CD4-positive, CD25-positive, alpha-beta regulatory T cell (primary cell): ENCODE data around the gene PSKH1. TPM values are rescaled to one million over a fixed set of nuclear protein-coding genes. Genes with fewer than 3 reads are reported as not detected.
"Not testable (repeated sequence)": the region's sequence is repeated elsewhere in the genome, so short reads cannot be mapped to it uniquely, and the experiment has no call there.

Experiments
- ATAC-seq, 2 donors: fragments of 150-1000 bp; cut with Tn5 transposase; one replicate each; pipeline ENCODE4 v1.10.0; 2021; ENCODE audit warnings: low read depth in 2 of 2, moderate number of reproducible peaks in 2 of 2, moderate library complexity in 1 of 2
- DNase-seq, 3 donors: peaks; one replicate each; pipeline versions ENCODE4 v3.0.0 to v3.0.0-alpha.2; 2012 to 2022; ENCODE audit warnings: mixed read lengths in 1 of 3
- H3K27ac ChIP-seq: one replicate; pipeline ENCODE4 v1.7.0; 2013; ENCODE audit warnings: mild to moderate bottlenecking, low read length; ENCODE audit not compliant: insufficient read depth, poor library complexity, severe bottlenecking
- H3K27me3 ChIP-seq: one replicate; pipeline ENCODE4 v1.7.0; 2013; ENCODE audit warnings: low read length; ENCODE audit not compliant: control insufficient read depth, insufficient read depth
- H3K36me3 ChIP-seq: one replicate; pipeline ENCODE4 v1.7.0; 2013; ENCODE audit warnings: mild to moderate bottlenecking, low read length, moderate library complexity; ENCODE audit not compliant: control insufficient read depth, insufficient read depth
- H3K4me1 ChIP-seq: 2 replicates; pipeline ENCODE4 v1.7.0; 2013; ENCODE audit warnings: mild to moderate bottlenecking, low read length; ENCODE audit not compliant: insufficient read depth, control insufficient read depth, poor library complexity, severe bottlenecking
- H3K4me3 ChIP-seq: one replicate; pipeline ENCODE4 v1.7.0; 2013; ENCODE audit warnings: low read depth, mild to moderate bottlenecking, low read length, moderate library complexity
- H3K9me3 ChIP-seq, 2 experiments: 1 replicate in 1 of 2; 2 replicates in 1 of 2; pipeline ENCODE4 v1.7.0; 2013; ENCODE audit warnings: low read length in 2 of 2, mild to moderate bottlenecking in 1 of 2, moderate library complexity in 1 of 2; ENCODE audit not compliant: control insufficient read depth in 2 of 2
- H3K27ac Mint-ChIP-seq, 3 donors: one replicate each; pipeline ENCODE4 v1.8.0; 2020 to 2022; ENCODE audit warnings: mild to moderate bottlenecking in 3 of 3, mixed read lengths in 3 of 3, moderate library complexity in 2 of 3
- H3K27me3 Mint-ChIP-seq: one replicate; pipeline ENCODE4 v1.8.0; 2022; ENCODE audit warnings: mild to moderate bottlenecking, mixed read lengths
- H3K36me3 Mint-ChIP-seq: one replicate; pipeline ENCODE4 v1.8.0; 2020; ENCODE audit warnings: mixed read lengths
- H3K4me1 Mint-ChIP-seq, 4 donors: one replicate each; pipeline ENCODE4 v1.8.0; 2020 to 2022; ENCODE audit warnings: mixed read lengths in 4 of 4, mild to moderate bottlenecking in 1 of 4
- H3K4me3 Mint-ChIP-seq, 4 donors: one replicate each; pipeline ENCODE4 v1.8.0; 2020 to 2022; ENCODE audit warnings: mild to moderate bottlenecking in 4 of 4, mixed read lengths in 4 of 4, moderate library complexity in 3 of 4
- H3K9me3 Mint-ChIP-seq, 7 donors: one replicate each; pipeline ENCODE4 v1.8.0; 2020 to 2022; ENCODE audit warnings: mixed read lengths in 7 of 7, mild to moderate bottlenecking in 3 of 7, moderate library complexity in 2 of 7
- polyA plus RNA-seq, 4 donors: library from polyadenylated mRNA; unstranded; fragments of 300-500 nt; fragmentation: Illumina TruSeq; gene quantifications; one replicate each; pipeline ENCODE4 v1.2.3, GENCODE V29; 2021
- total RNA-seq: library from RNA; stranded (reverse); gene quantifications from one replicate; pipeline ENCODE4 v1.2.3, GENCODE V29; 2022

Gene PSKH1
- total and polyA plus RNA-seq, 5 donors from 2014 or later, result 14.3 to 25.3 (median 22.8) TPM

GRCh38 chr16:67967958-67968399 lies 74.9 kb downstream of the PSKH1 start:
- Histone ChIP-seq H3K36me3 (peaks cover 2% of the 10 kb centered on the region), H3K27me3 (no peaks in the 10 kb centered on the region), H3K9me3 (no peaks in the 10 kb centered on the region), H3K4me3 (peak overlapping the region; percentile 72), H3K4me1 (peaks cover 24% of the 10 kb centered on the region), H3K27ac (peak overlapping the region; percentile 51)
- no peaks in the 10 kb centered on the region for H3K9me3 Mint-ChIP-seq
- H3K27ac Mint-ChIP-seq, result peak overlapping the region; percentile 7 to 99 (median 91)
- peaks cover 5% of the 10 kb centered on the region for H3K27me3 Mint-ChIP-seq
- peaks cover 5 to 40% (median 29%) of the 10 kb centered on the region in 4 donors for H3K4me1 Mint-ChIP-seq
- peaks cover 1% of the 10 kb centered on the region for H3K36me3 Mint-ChIP-seq
- H3K4me3 Mint-ChIP-seq, result peak overlapping the region; percentile 90 to 98 (median 96)
- ATAC-seq (peak in 1 of 2 donors; percentile 12), DNase-seq (peak in 1 of 3 donors; percentile 21)

GRCh38 chr16:67968400-67969253 lies 75.6 kb downstream of the PSKH1 start, which contains the start of gene SLC12A4:
Gene SLC12A4, minus strand, starts transcription at chr16:67968637. Its CDS starts 84 bp downstream, at chr16:67968553.
- Histone ChIP-seq H3K27ac (peak within 1 kb of the TSS; percentile 65), H3K36me3 (no peaks in the 10 kb centered on the region), H3K27me3 (no peaks in the 10 kb centered on the region), H3K9me3 (no peaks in the 10 kb centered on the region), H3K4me1 (peaks cover 24% of the 10 kb centered on the region), H3K4me3 (peak within 1 kb of the TSS; percentile 80)
- Mint-ChIP-seq H3K36me3 (no peaks in the 10 kb centered on the region), H3K4me1 (peaks cover 5 to 40% (median 29%) of the 10 kb centered on the region in 4 donors), H3K9me3 (no peaks in the 10 kb centered on the region), H3K27me3 (peaks cover 5% of the 10 kb centered on the region), H3K4me3 (peak within 1 kb of the TSS; percentile 90 to 98 (median 96)), H3K27ac (peak within 1 kb of the TSS; percentile 91 to 99 (median 94))
- DNase-seq, result peak; percentile 82 to 86 (median 86)
- ATAC-seq, result peak; percentile 84 to 86

GRCh38 chr16:67969254-67970039 lies 76.4 kb downstream of the PSKH1 start:
- no peaks in the 10 kb centered on the region for H3K36me3 ChIP-seq
- H3K9me3 Mint-ChIP-seq, result no peaks in the 10 kb centered on the region
- no peaks in the 10 kb centered on the region for H3K36me3 Mint-ChIP-seq
- peak overlapping the region; percentile 90 to 94 (median 94) for H3K27ac Mint-ChIP-seq
- H3K27me3 ChIP-seq, result no peaks in the 10 kb centered on the region
- ATAC-seq (peak; percentile 6 to 17), DNase-seq (peak in 2 of 3 donors; percentile 27 to 44)
- H3K4me3 Mint-ChIP-seq, result peak overlapping the region; percentile 87 to 98 (median 92)
- peaks cover 24% of the 10 kb centered on the region for H3K4me1 ChIP-seq
- H3K9me3 ChIP-seq, result no peaks in the 10 kb centered on the region
- peak overlapping the region; percentile 65 for H3K27ac ChIP-seq
- H3K4me3 ChIP-seq, result peak overlapping the region; percentile 80
- H3K4me1 Mint-ChIP-seq, result peaks cover 5 to 39% (median 28%) of the 10 kb centered on the region in 4 donors
- H3K27me3 Mint-ChIP-seq, result peaks cover 8% of the 10 kb centered on the region

- H3K4me1 ChIP-seq, result peaks cover 24% of the 10 kb centered on the region
- no peak for ATAC-seq
- H3K4me3 ChIP-seq, result no peak overlapping the region
- Mint-ChIP-seq H3K27me3 (peaks cover 11% of the 10 kb centered on the region), H3K4me3 (peak overlapping the region in 2 of 4 donors; percentile 44 to 53), H3K36me3 (no peaks in the 10 kb centered on the region), H3K4me1 (peaks cover 5 to 27% (median 18%) of the 10 kb centered on the region in 4 donors), H3K27ac (peak overlapping the region in 2 of 3 donors; percentile 65), H3K9me3 (no peaks in the 10 kb centered on the region)
- DNase-seq, result no peak
- no peaks in the 10 kb centered on the region for H3K36me3 ChIP-seq
- no peaks in the 10 kb centered on the region for H3K9me3 ChIP-seq
- H3K27ac ChIP-seq, result no peak overlapping the region
- H3K27me3 ChIP-seq, result no peaks in the 10 kb centered on the region
These were observed 78.1 kb downstream of the PSKH1 start for GRCh38 chr16:67971111-67971510.

GRCh38 chr16:67972285-67972684 lies 79.2 kb downstream of the PSKH1 start:
- H3K9me3 Mint-ChIP-seq, H3K36me3 ChIP-seq, H3K9me3 ChIP-seq, H3K4me3 ChIP-seq, H3K27me3 ChIP-seq, DNase-seq, H3K27ac ChIP-seq, H3K27ac Mint-ChIP-seq, ATAC-seq, H3K36me3 Mint-ChIP-seq: not testable (repeated sequence)
- Mint-ChIP-seq H3K27me3 (peaks cover 11% of the 10 kb centered on the region), H3K4me3 (peak overlapping the region in 1 of 4 donors; percentile 58), H3K4me1 (peaks cover 5 to 21% (median 10%) of the 10 kb centered on the region in 4 donors)
- peaks cover 13% of the 10 kb centered on the region for H3K4me1 ChIP-seq

GRCh38 chr16:67975321-67976105 lies 82.5 kb downstream of the PSKH1 start:
- H3K4me3 Mint-ChIP-seq, result no peak overlapping the region
- Histone ChIP-seq H3K4me1 (no peaks in the 10 kb centered on the region), H3K36me3 (no peaks in the 10 kb centered on the region), H3K4me3 (no peak overlapping the region), H3K9me3 (no peaks in the 10 kb centered on the region), H3K27ac (no peak overlapping the region), H3K27me3 (no peaks in the 10 kb centered on the region)
- peaks cover 5% of the 10 kb centered on the region for H3K27me3 Mint-ChIP-seq
- no peak for DNase-seq
- no peak overlapping the region for H3K27ac Mint-ChIP-seq
- H3K4me1 Mint-ChIP-seq, result peaks cover 0 to 5% (median 0%) of the 10 kb centered on the region in 4 donors
- H3K9me3 Mint-ChIP-seq, result no peaks in the 10 kb centered on the region
- ATAC-seq, result no peak
- no peaks in the 10 kb centered on the region for H3K36me3 Mint-ChIP-seq

- Histone ChIP-seq H3K4me3 (no peak overlapping the region), H3K4me1 (no peaks in the 10 kb centered on the region), H3K36me3 (no peaks in the 10 kb centered on the region), H3K9me3 (no peaks in the 10 kb centered on the region), H3K27ac (no peak overlapping the region), H3K27me3 (no peaks in the 10 kb centered on the region)
- Mint-ChIP-seq H3K27me3 (peaks cover 5% of the 10 kb centered on the region), H3K27ac (peak overlapping the region in 1 of 3 donors; percentile 46), H3K4me1 (no peaks in the 10 kb centered on the region), H3K9me3 (no peaks in the 10 kb centered on the region), H3K4me3 (no peak overlapping the region), H3K36me3 (no peaks in the 10 kb centered on the region)
- ATAC-seq, result no peak
- no peak for DNase-seq
These were observed 83.2 kb downstream of the PSKH1 start for GRCh38 chr16:67976205-67976604.
